ENCODE results near the gene RERE.

Gene RERE

DNA sequence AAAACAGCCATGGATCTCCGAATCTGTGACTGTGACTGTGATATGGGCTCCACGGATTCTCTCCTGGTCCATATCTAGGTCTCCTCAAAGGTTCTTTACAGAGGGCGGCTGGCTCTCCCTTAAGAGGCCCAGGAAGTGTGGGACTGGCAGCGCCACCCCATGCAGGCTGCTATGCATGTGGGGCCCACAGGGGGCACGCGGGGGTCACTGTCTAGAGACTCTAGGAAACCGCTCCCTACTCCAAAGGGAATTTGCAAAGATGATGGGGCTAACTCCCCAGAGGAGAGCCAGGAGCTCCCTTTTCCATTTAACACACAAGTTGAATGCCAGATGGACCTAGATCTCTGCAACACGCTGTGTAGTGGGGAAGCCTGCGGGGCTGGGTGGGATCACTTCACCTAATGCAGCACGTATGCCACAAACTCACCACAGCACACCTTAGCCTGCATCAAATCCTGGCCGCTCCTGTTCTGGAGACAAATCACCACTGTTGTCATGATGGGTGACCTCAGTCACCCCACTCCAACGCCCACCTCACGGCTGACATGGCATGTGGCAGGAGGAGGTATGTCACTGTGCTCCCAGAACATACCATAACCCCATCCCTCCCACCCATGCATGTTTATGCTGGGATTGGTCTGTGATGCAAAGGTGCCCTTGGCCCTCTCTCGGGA is 437.8 kb downstream of the RERE start:
- no peak for TF ChIP-seq REST (IDR thresholded peaks at IDR 0.05; ENCODE audit: low read depth)
- TF ChIP-seq TAF1 (IDR thresholded peaks at IDR 0.05; ENCODE audit: low read depth) = no peak
- no peak for TF ChIP-seq CREB1 (IDR thresholded peaks at IDR 0.05; ENCODE audit: low read depth)

DNA sequence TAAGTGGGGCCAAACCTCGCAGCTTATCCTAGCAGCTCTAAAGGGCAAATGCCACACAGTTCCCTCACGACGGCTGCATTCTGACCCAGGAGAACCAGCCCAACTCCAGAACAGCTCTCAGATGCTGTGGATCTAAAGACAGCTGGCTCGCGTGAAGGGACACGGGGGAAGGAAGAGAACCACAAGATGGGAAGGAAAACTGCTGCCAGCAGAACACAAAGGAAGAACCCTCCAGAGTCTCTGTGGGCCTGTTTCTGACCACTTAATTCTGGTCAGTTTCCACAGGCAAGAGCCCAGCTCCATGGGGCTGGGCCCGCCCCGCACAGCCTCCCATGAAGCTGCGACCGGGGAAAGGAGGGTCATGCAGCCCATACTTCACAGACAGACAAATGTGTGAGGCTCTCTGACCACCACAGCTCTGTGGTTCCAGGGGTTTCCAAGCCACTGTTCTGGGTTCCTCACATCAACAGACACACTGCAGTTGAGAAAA is 438.4 kb downstream of the RERE start:
- TF ChIP-seq MAX (IDR thresholded peaks at IDR 0.05) = no peak
- TF ChIP-seq USF1 (IDR thresholded peaks at IDR 0.05) = no peak
- TF ChIP-seq TEAD4 (IDR thresholded peaks at IDR 0.05) = no peak
- no peak for TF ChIP-seq TAF1 (IDR thresholded peaks at IDR 0.05; ENCODE audit: low read depth)

- TF ChIP-seq YY1 (IDR thresholded peaks at IDR 0.05; ENCODE audit: low read depth) (no peak), RAD21 (IDR thresholded peaks at IDR 0.05; ENCODE audit: low read depth) (no peak), TCF12 (IDR thresholded peaks at IDR 0.05; ENCODE audit: low read depth) (no peak), EGR1 (IDR thresholded peaks at IDR 0.05) (no peak), TEAD4 (IDR thresholded peaks at IDR 0.05) (no peak)
Measured at GRCh38 chr1:8378178-8378577, 439.3 kb downstream of the RERE start.

GRCh38 chr1:8377271-8377981 is 440.0 kb downstream of the RERE start:
- TF ChIP-seq CREB1 (IDR thresholded peaks at IDR 0.05; ENCODE audit: low read depth) (no peak), EGR1 (IDR thresholded peaks at IDR 0.05) (no peak), EP300 (IDR thresholded peaks at IDR 0.05; ENCODE audit: borderline replicate concordance) (no peak), TEAD4 (IDR thresholded peaks at IDR 0.05) (no peak), NFIC (IDR thresholded peaks at IDR 0.05) (no peak), CEBPB (IDR thresholded peaks at IDR 0.05) (no peak), FOXM1 (IDR thresholded peaks at IDR 0.05; ENCODE audit: borderline replicate concordance, low read depth) (no peak), TAF1 (IDR thresholded peaks at IDR 0.05; ENCODE audit: low read depth) (no peak), TCF12 (IDR thresholded peaks at IDR 0.05; ENCODE audit: low read depth) (no peak), REST (IDR thresholded peaks at IDR 0.05; ENCODE audit: low read depth) (no peak), MAX (IDR thresholded peaks at IDR 0.05) (no peak), YY1 (IDR thresholded peaks at IDR 0.05; ENCODE audit: low read depth) (no peak), RAD21 (IDR thresholded peaks at IDR 0.05; ENCODE audit: low read depth) (no peak), USF1 (IDR thresholded peaks at IDR 0.05) (no peak), ZBTB7A (IDR thresholded peaks at IDR 0.05; ENCODE audit: low read depth) (no peak)

DNA sequence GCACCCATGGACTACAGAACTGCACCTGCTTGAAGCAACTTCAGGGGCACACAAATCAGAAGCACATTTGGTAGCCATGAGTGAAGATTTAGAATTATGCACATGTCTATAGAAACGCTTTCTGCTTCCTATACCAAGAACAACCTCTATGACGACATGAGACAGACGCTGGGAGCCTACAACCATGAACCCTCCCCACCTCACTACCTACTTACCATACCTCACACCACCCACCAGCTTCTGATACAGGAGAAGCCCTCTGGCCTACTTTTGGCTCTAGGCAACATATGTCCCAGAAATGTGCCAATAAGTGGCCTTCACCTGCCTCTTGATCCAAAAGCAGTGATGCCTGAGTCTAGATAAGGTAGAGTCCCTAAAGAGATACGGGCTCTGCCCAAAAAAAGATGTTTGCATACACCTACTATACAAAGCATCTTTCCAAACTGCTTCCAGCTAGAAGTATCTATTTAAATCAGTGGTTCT is 441.0 kb downstream of the RERE start:
- TF ChIP-seq EGR1 (IDR thresholded peaks at IDR 0.05) (no peak), TCF12 (IDR thresholded peaks at IDR 0.05; ENCODE audit: low read depth) (no peak), CEBPB (IDR thresholded peaks at IDR 0.05) (no peak), ZBTB7A (IDR thresholded peaks at IDR 0.05; ENCODE audit: low read depth) (no peak), TEAD4 (IDR thresholded peaks at IDR 0.05) (no peak), MAX (IDR thresholded peaks at IDR 0.05) (no peak), EP300 (IDR thresholded peaks at IDR 0.05; ENCODE audit: borderline replicate concordance) (no peak), YY1 (IDR thresholded peaks at IDR 0.05; ENCODE audit: low read depth) (no peak), TAF1 (IDR thresholded peaks at IDR 0.05; ENCODE audit: low read depth) (no peak), FOXM1 (IDR thresholded peaks at IDR 0.05; ENCODE audit: borderline replicate concordance, low read depth) (no peak), REST (IDR thresholded peaks at IDR 0.05; ENCODE audit: low read depth) (no peak), USF1 (IDR thresholded peaks at IDR 0.05) (no peak), RAD21 (IDR thresholded peaks at IDR 0.05; ENCODE audit: low read depth) (no peak), CREB1 (IDR thresholded peaks at IDR 0.05; ENCODE audit: low read depth) (no peak), NFIC (IDR thresholded peaks at IDR 0.05) (no peak)

Data from Ishikawa (cell line).